Vagina (tissue), 2 donors: ENCODE results near the gene SCD5.

Source experiments
- POLR2A ChIP-seq, 2 donors: fragments of 450-650 bp; IDR thresholded peaks; one replicate each; pipeline ENCODE4 v1.6.1; 2017; ENCODE audit warnings: antibody characterized with exemption in 2 of 2, mild to moderate bottlenecking in 2 of 2, moderate library complexity in 2 of 2
- TF ChIP-seq, protein P1 (sequence below), 3 experiments: fragments of 450-650 bp in 2 of 3; fragments of 200-600 bp in 1 of 3; sonication (generic) in 1 of 3; IDR thresholded peaks; one replicate each; pipeline ENCODE4 v1.5.1; 2017 to 2019; ENCODE audit warnings: antibody characterized with exemption in 3 of 3, mild to moderate bottlenecking in 2 of 3, moderate library complexity in 2 of 3

DNA sequence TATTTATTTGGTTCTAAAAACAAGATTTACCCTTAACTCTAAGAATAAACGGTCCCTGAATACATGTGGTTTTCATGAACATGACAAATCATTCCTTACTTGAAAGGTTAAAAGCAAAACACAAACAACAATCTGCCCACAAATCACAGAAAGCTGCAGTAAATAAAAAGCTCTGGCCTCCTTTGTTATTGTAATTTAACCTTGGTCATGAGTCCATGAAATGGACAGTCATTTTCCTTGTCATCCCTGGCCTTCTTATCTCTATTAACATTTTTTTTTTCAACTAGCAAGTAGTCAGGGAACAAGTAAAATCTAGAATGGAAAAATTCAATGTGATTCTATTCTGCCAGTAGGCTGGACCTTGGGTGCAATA is 92.7 kb downstream of the SCD5 start:
- TF ChIP-seq, protein P1, sequence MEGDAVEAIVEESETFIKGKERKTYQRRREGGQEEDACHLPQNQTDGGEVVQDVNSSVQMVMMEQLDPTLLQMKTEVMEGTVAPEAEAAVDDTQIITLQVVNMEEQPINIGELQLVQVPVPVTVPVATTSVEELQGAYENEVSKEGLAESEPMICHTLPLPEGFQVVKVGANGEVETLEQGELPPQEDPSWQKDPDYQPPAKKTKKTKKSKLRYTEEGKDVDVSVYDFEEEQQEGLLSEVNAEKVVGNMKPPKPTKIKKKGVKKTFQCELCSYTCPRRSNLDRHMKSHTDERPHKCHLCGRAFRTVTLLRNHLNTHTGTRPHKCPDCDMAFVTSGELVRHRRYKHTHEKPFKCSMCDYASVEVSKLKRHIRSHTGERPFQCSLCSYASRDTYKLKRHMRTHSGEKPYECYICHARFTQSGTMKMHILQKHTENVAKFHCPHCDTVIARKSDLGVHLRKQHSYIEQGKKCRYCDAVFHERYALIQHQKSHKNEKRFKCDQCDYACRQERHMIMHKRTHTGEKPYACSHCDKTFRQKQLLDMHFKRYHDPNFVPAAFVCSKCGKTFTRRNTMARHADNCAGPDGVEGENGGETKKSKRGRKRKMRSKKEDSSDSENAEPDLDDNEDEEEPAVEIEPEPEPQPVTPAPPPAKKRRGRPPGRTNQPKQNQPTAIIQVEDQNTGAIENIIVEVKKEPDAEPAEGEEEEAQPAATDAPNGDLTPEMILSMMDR (IDR thresholded peaks at IDR 0.05) = no peak
- TF ChIP-seq POLR2A (IDR thresholded peaks at IDR 0.05) = no peak
